ENCODE results near the gene F2. TPM values are rescaled to one million over a fixed set of nuclear protein-coding genes. Genes with fewer than 3 reads are reported as not detected.
A peak's percentile ranks its signal among the peaks of the same experiment; 100 is the strongest.

F2 gene
- total RNA-seq, 1 donor: not detected

DNA sequence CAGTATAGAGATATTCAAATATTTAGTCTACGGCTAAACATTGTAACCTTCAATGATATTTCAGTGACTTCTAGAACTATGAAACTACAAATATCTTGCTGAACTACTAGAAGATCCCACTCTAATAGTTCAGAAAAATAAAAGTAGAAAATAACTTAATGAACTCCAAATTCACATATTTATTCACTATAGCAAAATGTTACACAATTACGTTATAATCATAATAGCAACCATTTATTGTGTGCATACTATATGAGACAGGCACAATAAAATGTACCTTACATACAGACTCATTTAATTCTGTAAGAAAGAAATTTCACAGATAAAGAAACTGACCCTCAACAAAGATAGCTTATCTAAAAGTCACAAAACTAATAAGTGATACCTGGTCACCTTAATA is 57.9 kb downstream of the F2 start:
- no peaks in the 10 kb centered on the region for H3K9me3 ChIP-seq (ENCODE audit: low read depth, low read length)
- no peak overlapping the region for H3K27ac ChIP-seq (ENCODE audit: low read depth, low read length)
- no peak overlapping the region for H2AFZ ChIP-seq (ENCODE audit: low read length)
- TF ChIP-seq, protein P1, sequence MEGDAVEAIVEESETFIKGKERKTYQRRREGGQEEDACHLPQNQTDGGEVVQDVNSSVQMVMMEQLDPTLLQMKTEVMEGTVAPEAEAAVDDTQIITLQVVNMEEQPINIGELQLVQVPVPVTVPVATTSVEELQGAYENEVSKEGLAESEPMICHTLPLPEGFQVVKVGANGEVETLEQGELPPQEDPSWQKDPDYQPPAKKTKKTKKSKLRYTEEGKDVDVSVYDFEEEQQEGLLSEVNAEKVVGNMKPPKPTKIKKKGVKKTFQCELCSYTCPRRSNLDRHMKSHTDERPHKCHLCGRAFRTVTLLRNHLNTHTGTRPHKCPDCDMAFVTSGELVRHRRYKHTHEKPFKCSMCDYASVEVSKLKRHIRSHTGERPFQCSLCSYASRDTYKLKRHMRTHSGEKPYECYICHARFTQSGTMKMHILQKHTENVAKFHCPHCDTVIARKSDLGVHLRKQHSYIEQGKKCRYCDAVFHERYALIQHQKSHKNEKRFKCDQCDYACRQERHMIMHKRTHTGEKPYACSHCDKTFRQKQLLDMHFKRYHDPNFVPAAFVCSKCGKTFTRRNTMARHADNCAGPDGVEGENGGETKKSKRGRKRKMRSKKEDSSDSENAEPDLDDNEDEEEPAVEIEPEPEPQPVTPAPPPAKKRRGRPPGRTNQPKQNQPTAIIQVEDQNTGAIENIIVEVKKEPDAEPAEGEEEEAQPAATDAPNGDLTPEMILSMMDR (IDR thresholded peaks at IDR 0.05; ENCODE audit: extremely low read depth, low read depth, low read length): no peak
- H3K27me3 ChIP-seq (ENCODE audit: insufficient read depth, low read length): no peaks in the 10 kb centered on the region
- peaks cover 9% of the 10 kb centered on the region for H3K79me2 ChIP-seq (ENCODE audit: insufficient read depth, low read length)
- no peak overlapping the region for H3K4me3 ChIP-seq (ENCODE audit: insufficient read depth, low read length)
- no peak overlapping the region for H3K4me2 ChIP-seq (ENCODE audit: insufficient read depth, low read length)
- H3K4me1 ChIP-seq (ENCODE audit: insufficient read depth, low read length): no peaks in the 10 kb centered on the region
- H4K20me1 ChIP-seq (ENCODE audit: insufficient read depth, low read length): no peaks in the 10 kb centered on the region
- DNase-seq (ENCODE audit: insufficient read length, low spot score, missing footprints): no peak
- peaks cover 58% of the 10 kb centered on the region for H3K36me3 ChIP-seq (ENCODE audit: insufficient read depth, low read length)

DNA sequence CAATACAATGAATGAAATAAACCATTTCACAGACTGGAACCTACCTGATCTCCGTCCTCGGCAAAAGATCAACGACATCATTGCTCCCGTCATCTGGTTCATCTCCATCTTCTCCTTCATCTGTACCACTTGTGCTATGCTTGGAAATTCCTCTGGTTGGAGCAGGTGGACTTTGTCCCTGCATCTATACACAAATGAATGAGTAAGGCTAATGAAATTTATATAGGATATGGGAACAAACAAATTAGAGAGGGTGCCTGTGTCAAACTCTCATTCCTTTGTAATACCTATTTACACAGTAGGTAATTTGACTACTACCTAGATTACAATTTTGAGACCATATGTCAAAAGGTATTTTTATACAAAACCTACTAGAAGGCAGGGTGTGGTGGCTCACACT is 59.4 kb downstream of the F2 start:
- no peaks in the 10 kb centered on the region for H3K4me1 ChIP-seq (ENCODE audit: insufficient read depth, low read length)
- H3K4me3 ChIP-seq (ENCODE audit: insufficient read depth, low read length): no peak overlapping the region
- H3K9me3 ChIP-seq (ENCODE audit: low read depth, low read length): no peaks in the 10 kb centered on the region
- no peaks in the 10 kb centered on the region for H4K20me1 ChIP-seq (ENCODE audit: insufficient read depth, low read length)
- H3K27me3 ChIP-seq (ENCODE audit: insufficient read depth, low read length): no peaks in the 10 kb centered on the region
- no peak overlapping the region for H3K27ac ChIP-seq (ENCODE audit: low read depth, low read length)
- TF ChIP-seq, protein P1 (IDR thresholded peaks at IDR 0.05; ENCODE audit: extremely low read depth, low read depth, low read length): no peak
- H3K4me2 ChIP-seq (ENCODE audit: insufficient read depth, low read length): no peak overlapping the region
- DNase-seq (ENCODE audit: insufficient read length, low spot score, missing footprints): no peak
- H2AFZ ChIP-seq (ENCODE audit: low read length): no peak overlapping the region
- H3K36me3 ChIP-seq (ENCODE audit: insufficient read depth, low read length): peaks cover 58% of the 10 kb centered on the region
- peaks cover 9% of the 10 kb centered on the region for H3K79me2 ChIP-seq (ENCODE audit: insufficient read depth, low read length)

Small RNAs within 50 kb of the gene (small RNA-seq; reads per million reads assigned to genes)
- gene MIR5582 (7.4 reads per million, percentile 90 among the genes with 10 or more reads in this experiment), gene RF00573 (not detected), gene SNORD67 (490 reads per million, percentile 98 among the genes with 10 or more reads in this experiment)

Other genes with a start within 250 kb of the F2 start
- gene AMBRA1, start 125.2 kb upstream of the F2 start, total RNA-seq: 29.7 and 30.4 TPM in 2 replicates
- 5.8 and 6.2 TPM in 2 replicates for gene HARBI1, start 102.0 kb upstream of the F2 start, total RNA-seq
- gene ATG13, start 101.7 kb upstream of the F2 start, total RNA-seq: 70.9 and 71.9 TPM in 2 replicates
- 88.3 and 100 TPM in 2 replicates for gene ARHGAP1, start 18.6 kb upstream of the F2 start, total RNA-seq
- 16.2 and 16.3 TPM in 2 replicates for gene ZNF408, start 18.2 kb upstream of the F2 start, total RNA-seq
- gene CKAP5, start 127.1 kb downstream of the F2 start, total RNA-seq: 52.7 and 56.5 TPM in 2 replicates
- gene LRP4, start 199.3 kb downstream of the F2 start, total RNA-seq: 1.5 and 2.2 TPM in 2 replicates
- gene CSTPP1, start 217.5 kb downstream of the F2 start, total RNA-seq: 27.1 and 31.5 TPM in 2 replicates

Measured in osteoblast (primary cell).